ENCODE measurements around the gene ELAC2.

DNA sequence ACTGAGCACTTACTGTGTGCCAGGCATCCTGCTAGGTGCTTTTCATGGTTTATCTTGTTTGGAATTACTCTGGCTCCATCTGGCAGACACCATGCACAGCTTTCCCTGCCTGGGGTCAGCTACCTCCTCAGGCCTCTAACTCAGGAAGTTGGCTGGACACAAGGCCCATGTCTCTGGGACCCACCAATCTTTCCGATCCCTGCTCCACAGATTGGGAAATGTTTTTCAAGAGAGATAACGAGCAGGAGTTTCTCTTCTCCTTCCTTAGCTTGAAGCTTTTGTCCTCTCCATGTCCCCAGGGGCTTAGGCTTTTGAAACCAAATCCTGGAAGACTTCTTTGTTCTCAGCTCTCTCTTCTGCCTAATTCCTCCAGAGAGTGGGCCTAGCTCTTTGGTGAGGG, 11.5 kb upstream of the ELAC2 start:
- TF ChIP-seq, protein P1, sequence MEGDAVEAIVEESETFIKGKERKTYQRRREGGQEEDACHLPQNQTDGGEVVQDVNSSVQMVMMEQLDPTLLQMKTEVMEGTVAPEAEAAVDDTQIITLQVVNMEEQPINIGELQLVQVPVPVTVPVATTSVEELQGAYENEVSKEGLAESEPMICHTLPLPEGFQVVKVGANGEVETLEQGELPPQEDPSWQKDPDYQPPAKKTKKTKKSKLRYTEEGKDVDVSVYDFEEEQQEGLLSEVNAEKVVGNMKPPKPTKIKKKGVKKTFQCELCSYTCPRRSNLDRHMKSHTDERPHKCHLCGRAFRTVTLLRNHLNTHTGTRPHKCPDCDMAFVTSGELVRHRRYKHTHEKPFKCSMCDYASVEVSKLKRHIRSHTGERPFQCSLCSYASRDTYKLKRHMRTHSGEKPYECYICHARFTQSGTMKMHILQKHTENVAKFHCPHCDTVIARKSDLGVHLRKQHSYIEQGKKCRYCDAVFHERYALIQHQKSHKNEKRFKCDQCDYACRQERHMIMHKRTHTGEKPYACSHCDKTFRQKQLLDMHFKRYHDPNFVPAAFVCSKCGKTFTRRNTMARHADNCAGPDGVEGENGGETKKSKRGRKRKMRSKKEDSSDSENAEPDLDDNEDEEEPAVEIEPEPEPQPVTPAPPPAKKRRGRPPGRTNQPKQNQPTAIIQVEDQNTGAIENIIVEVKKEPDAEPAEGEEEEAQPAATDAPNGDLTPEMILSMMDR (conservative IDR thresholded peaks at IDR 0.05; ENCODE audit: low read length) = no peak
- TF ChIP-seq EZH2phosphoT487 (IDR thresholded peaks at IDR 0.05; ENCODE audit: borderline replicate concordance) = no peak

Measured in Loucy (cell line).